WERI-Rb-1 (cell line): ENCODE results near the gene TBL1XR1.

Experiments
- DNase-seq: peaks from one replicate; pipeline ENCODE4 v3.0.0-alpha.2; 2020
- H3K27ac ChIP-seq: fragments of 250-450 bp; sonication (Bioruptor Pico); 2 replicates; pipeline ENCODE4 v1.5.1; 2020; ENCODE audit warnings: mild to moderate bottlenecking, moderate library complexity
- H3K27me3 ChIP-seq: fragments of 250-450 bp; sonication (Bioruptor Pico); 2 replicates; pipeline ENCODE4 v1.5.1; 2021; ENCODE audit warnings: mild to moderate bottlenecking, low read depth, moderate library complexity; ENCODE audit not compliant: insufficient read depth, severe bottlenecking
- H3K36me3 ChIP-seq: fragments of 250-450 bp; sonication (Bioruptor Pico); 2 replicates; pipeline ENCODE4 v1.5.1; 2020; ENCODE audit warnings: mild to moderate bottlenecking, moderate library complexity
- H3K4me3 ChIP-seq: 2 replicates; pipeline ENCODE4 v1.5.1; 2011; ENCODE audit warnings: low read depth, mild to moderate bottlenecking, control low read depth, low read length
- H3K9me3 ChIP-seq: fragments of 250-450 bp; sonication (Bioruptor Pico); 2 replicates; pipeline ENCODE4 v1.5.1; 2021; ENCODE audit warnings: mild to moderate bottlenecking, moderate library complexity; ENCODE audit not compliant: severe bottlenecking
- TF ChIP-seq, protein P1 (sequence below): IDR thresholded peaks from 2 replicates; pipeline ENCODE4 v1.5.1; 2011; ENCODE audit warnings: low read depth, mild to moderate bottlenecking, control low read depth, inconsistent platforms, low read length

The TBL1XR1 gene

DNA sequence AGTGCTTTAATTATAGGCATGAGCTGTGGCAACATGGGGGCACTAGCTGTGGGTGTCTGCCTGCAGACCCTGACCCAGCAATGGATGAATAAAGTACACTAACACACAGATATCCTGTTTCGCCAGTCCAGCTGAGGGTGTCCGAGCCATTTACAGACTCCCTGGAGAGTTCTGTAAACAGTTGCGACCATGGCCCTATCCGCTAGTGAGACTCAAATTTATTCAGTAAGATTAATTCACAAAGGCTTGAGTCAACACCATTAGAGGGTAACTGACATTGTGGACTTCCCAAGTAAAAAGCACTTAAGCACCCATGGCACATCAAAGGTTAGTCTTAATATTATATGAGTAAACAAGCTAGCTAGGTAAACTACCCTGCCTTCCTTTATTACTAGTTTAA lies 161.6 kb downstream of the TBL1XR1 start:
- Histone ChIP-seq H3K27ac (no peak overlapping the region), H3K36me3 (peaks cover 65% of the 10 kb centered on the region), H3K4me3 (no peak overlapping the region), H3K27me3 (no peaks in the 10 kb centered on the region), H3K9me3 (no peaks in the 10 kb centered on the region)
- TF ChIP-seq, protein P1, sequence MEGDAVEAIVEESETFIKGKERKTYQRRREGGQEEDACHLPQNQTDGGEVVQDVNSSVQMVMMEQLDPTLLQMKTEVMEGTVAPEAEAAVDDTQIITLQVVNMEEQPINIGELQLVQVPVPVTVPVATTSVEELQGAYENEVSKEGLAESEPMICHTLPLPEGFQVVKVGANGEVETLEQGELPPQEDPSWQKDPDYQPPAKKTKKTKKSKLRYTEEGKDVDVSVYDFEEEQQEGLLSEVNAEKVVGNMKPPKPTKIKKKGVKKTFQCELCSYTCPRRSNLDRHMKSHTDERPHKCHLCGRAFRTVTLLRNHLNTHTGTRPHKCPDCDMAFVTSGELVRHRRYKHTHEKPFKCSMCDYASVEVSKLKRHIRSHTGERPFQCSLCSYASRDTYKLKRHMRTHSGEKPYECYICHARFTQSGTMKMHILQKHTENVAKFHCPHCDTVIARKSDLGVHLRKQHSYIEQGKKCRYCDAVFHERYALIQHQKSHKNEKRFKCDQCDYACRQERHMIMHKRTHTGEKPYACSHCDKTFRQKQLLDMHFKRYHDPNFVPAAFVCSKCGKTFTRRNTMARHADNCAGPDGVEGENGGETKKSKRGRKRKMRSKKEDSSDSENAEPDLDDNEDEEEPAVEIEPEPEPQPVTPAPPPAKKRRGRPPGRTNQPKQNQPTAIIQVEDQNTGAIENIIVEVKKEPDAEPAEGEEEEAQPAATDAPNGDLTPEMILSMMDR = no peak
- no peak for DNase-seq

DNA sequence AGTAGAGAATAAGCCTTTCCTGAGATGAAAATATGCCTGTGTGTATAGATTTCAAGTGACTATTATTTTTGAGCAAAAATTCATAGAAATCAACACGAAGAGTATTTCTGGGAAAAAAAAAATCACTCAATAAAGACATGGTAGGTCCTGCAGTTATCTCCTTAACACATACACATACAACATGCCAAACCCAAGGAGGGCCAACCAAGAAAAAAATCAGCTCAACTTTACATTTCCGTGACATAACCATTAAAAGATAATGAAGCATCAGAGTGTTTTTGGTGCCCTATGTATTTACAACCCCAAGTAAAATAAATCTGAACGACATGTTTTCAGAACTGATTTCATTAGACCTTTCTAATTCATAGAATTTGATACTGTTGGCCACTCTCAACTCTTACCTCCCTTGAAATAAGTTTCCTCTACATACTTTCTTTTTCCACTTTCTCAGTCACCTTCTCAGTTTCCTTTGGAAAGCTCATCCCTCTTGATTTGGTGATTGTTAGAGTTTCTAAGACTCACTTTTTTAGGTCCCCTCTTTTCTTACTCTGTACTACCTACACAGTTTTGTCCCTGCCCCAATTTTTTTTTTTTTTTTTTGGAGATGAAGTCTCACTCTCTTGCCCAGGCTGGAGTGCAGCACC lies 162.3 kb downstream of the TBL1XR1 start:
- Histone ChIP-seq H3K4me3 (no peak overlapping the region), H3K27me3 (no peaks in the 10 kb centered on the region), H3K27ac (no peak overlapping the region), H3K36me3 (peaks cover 72% of the 10 kb centered on the region), H3K9me3 (no peaks in the 10 kb centered on the region)
- DNase-seq = no peak
- TF ChIP-seq, protein P1 = no peak

- H3K4me3 ChIP-seq = no peak overlapping the region
- no peaks in the 10 kb centered on the region for H3K27me3 ChIP-seq
- no peak for DNase-seq
- H3K9me3 ChIP-seq = no peaks in the 10 kb centered on the region
- H3K36me3 ChIP-seq = peaks cover 55% of the 10 kb centered on the region
- no peak overlapping the region for H3K27ac ChIP-seq
- TF ChIP-seq, protein P1 = no peak
Observed at GRCh38 chr3:177026505-177027277, 170.6 kb downstream of the TBL1XR1 start.

GRCh38 chr3:177015881-177016280 lies 181.4 kb downstream of the TBL1XR1 start:
- H3K27me3 ChIP-seq = no peaks in the 10 kb centered on the region
- DNase-seq = no peak
- no peak overlapping the region for H3K27ac ChIP-seq
- H3K36me3 ChIP-seq = no peaks in the 10 kb centered on the region; the same call in 1 of the 2 replicates
- TF ChIP-seq, protein P1 = no peak
- no peaks in the 10 kb centered on the region for H3K9me3 ChIP-seq
- H3K4me3 ChIP-seq = no peak overlapping the region

DNA sequence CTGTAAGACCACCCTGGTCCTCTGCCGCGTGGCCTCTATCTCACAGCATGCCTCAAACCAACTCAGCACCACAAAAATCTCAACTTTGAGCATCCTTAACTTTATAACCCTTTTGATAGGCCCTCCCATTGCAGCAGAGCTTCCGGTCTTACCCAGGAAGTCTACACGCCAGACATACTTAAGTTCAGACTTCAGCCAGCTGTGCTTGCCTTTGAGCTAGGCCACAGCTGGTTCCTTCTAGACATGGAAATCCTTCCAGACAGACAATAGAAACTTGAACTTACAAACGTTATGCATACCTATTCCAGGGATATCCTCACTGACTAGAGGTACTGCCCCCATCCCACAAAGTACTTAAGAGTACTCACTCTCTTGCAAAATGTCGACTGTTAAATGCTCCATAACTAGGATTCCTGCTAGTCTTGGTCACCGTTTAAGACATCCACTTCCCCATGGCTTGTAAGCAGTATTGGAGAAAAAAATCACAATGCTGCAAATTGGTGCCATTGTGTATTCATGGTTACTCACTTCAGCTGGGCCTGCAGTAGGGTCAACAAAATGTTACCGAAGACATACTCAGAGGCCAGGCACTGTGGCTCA lies 183.5 kb downstream of the TBL1XR1 start:
- no peak overlapping the region for H3K4me3 ChIP-seq
- TF ChIP-seq, protein P1 = no peak
- no peak overlapping the region for H3K27ac ChIP-seq
- no peaks in the 10 kb centered on the region for H3K27me3 ChIP-seq
- no peaks in the 10 kb centered on the region for H3K9me3 ChIP-seq
- DNase-seq = no peak
- H3K36me3 ChIP-seq = no peaks in the 10 kb centered on the region
